CD14-positive monocyte (primary cell): ENCODE data around the gene TTC21A. TPM values are rescaled to one million over a fixed set of nuclear protein-coding genes. Genes with fewer than 3 reads are reported as not detected.

ENCODE experiments used
- DNase-seq, 3 donors: peaks; one replicate each; pipeline ENCODE4 v3.0.0-alpha.2; 2011 to 2022
- H2AFZ ChIP-seq: 2 replicates; pipeline ENCODE4 v1.6.0; 2012; ENCODE audit warnings: mild to moderate bottlenecking, low read depth, low read length, inconsistent platforms; ENCODE audit not compliant: insufficient read depth, poor library complexity, severe bottlenecking
- H3K27ac ChIP-seq, 2 donors: 1 replicate in 1 of 2; 2 replicates in 1 of 2; pipeline ENCODE4 v1.5.1; 2012 to 2013; ENCODE audit warnings: low read length in 2 of 2, control low read depth in 1 of 2, inconsistent platforms in 1 of 2, low read depth in 1 of 2, mild to moderate bottlenecking in 1 of 2
- H3K27me3 ChIP-seq, 2 donors: one replicate each; pipeline versions ENCODE4 v1.6.0 to v1.6.1; 2011 to 2013; ENCODE audit warnings: low read length in 2 of 2; ENCODE audit not compliant: control insufficient read depth in 2 of 2, insufficient read depth in 2 of 2
- H3K36me3 ChIP-seq, 2 donors: replicated peaks in 1 of 2; 1 replicate in 1 of 2; 2 replicates in 1 of 2; pipeline versions ENCODE4 v1.5.1 to v1.6.1; 2012 to 2013; ENCODE audit warnings: low read length in 2 of 2, control low read depth in 1 of 2, inconsistent platforms in 1 of 2, mild to moderate bottlenecking in 1 of 2; ENCODE audit not compliant: insufficient read depth in 2 of 2, control insufficient read depth in 1 of 2
- H3K4me1 ChIP-seq, 2 donors: 1 replicate in 1 of 2; 2 replicates in 1 of 2; pipeline versions ENCODE4 v1.5.1 to v1.6.1; 2012 to 2013; ENCODE audit warnings: low read length in 2 of 2, control low read depth in 1 of 2, inconsistent platforms in 1 of 2, mild to moderate bottlenecking in 1 of 2, moderate library complexity in 1 of 2; ENCODE audit not compliant: insufficient read depth in 2 of 2, control insufficient read depth in 1 of 2
- H3K4me2 ChIP-seq: replicated peaks from 2 replicates; pipeline ENCODE3; 2012; ENCODE audit warnings: low read length, moderate library complexity, mild to moderate bottlenecking; ENCODE audit not compliant: poor library complexity, severe bottlenecking; ENCODE audit errors: extremely low read depth
- H3K4me3 ChIP-seq, 3 experiments: fragments of 200-600 bp in 1 of 3; sonication (generic) in 1 of 3; replicated peaks in 1 of 3; 1 replicate in 2 of 3; 2 replicates in 1 of 3; pipeline ENCODE4 v1.5.1; 2011 to 2013; ENCODE audit warnings: low read length in 3 of 3, mild to moderate bottlenecking in 3 of 3, control low read depth in 2 of 3, low read depth in 2 of 3, inconsistent platforms in 1 of 3, moderate library complexity in 1 of 3
- H3K79me2 ChIP-seq: 2 replicates; pipeline ENCODE4 v1.6.0; 2012; ENCODE audit warnings: mild to moderate bottlenecking, control low read depth, inconsistent platforms, low read length, moderate library complexity; ENCODE audit not compliant: insufficient read depth
- H3K9ac ChIP-seq: 2 replicates; pipeline ENCODE4 v1.6.0; 2017; ENCODE audit warnings: low read length, mild to moderate bottlenecking; ENCODE audit not compliant: insufficient read depth, poor library complexity, severe bottlenecking
- H3K9me3 ChIP-seq, 2 donors: replicated peaks in 1 of 2; 1 replicate in 1 of 2; 2 replicates in 1 of 2; pipeline versions ENCODE4 v1.5.1 to v1.6.1; 2012 to 2013; ENCODE audit warnings: low read length in 2 of 2, control low read depth in 1 of 2; ENCODE audit not compliant: control insufficient read depth in 1 of 2, insufficient read depth in 1 of 2
- H4K20me1 ChIP-seq: 2 replicates; pipeline ENCODE4 v1.6.0; 2012; ENCODE audit warnings: mild to moderate bottlenecking, low read length, control low read depth, moderate library complexity; ENCODE audit not compliant: insufficient read depth
- H3K27ac Mint-ChIP-seq, 7 donors: one replicate each; pipeline ENCODE4 v1.8.0; 2020; ENCODE audit warnings: mild to moderate bottlenecking in 7 of 7, mixed read lengths in 7 of 7, moderate library complexity in 6 of 7, inconsistent platforms in 2 of 7
- H3K27me3 Mint-ChIP-seq, 3 donors: one replicate each; pipeline ENCODE4 v1.8.0; 2021 to 2022; ENCODE audit warnings: low read depth in 3 of 3, mild to moderate bottlenecking in 3 of 3, mixed read lengths in 3 of 3, moderate library complexity in 3 of 3, inconsistent platforms in 1 of 3
- H3K36me3 Mint-ChIP-seq, 2 donors: one replicate each; pipeline ENCODE4 v1.8.0; 2020; ENCODE audit warnings: mixed read lengths in 2 of 2, inconsistent platforms in 1 of 2, mild to moderate bottlenecking in 1 of 2
- H3K4me1 Mint-ChIP-seq: one replicate; pipeline ENCODE4 v1.8.0; 2020; ENCODE audit warnings: mild to moderate bottlenecking, mixed read lengths
- H3K4me3 Mint-ChIP-seq, 2 donors: one replicate each; pipeline ENCODE4 v1.8.0; 2020; ENCODE audit warnings: mild to moderate bottlenecking in 2 of 2, mixed read lengths in 2 of 2, moderate library complexity in 1 of 2
- H3K9me3 Mint-ChIP-seq, 7 donors: one replicate each; pipeline ENCODE4 v1.8.0; 2020 to 2022; ENCODE audit warnings: mixed read lengths in 7 of 7, mild to moderate bottlenecking in 6 of 7, moderate library complexity in 6 of 7, inconsistent platforms in 2 of 7
- whole genome bisulfite sequencing: methylation state at CpG from one replicate; pipeline ENCODE4 v1.1.5; 2013; ENCODE audit warnings: missing lambda C conversion rate; ENCODE audit not compliant: insufficient coverage; 5-methylcytosine and 5-hydroxymethylcytosine counted together
- intact Hi-C, 2 donors: fragments of 100-400 bp; cut with micrococcal nuclease; formaldehyde crosslinking; loops; one replicate each; pipeline versions ENCODE4 v1.15.0 to v1.15.1; 2023
- polyA plus RNA-seq, 3 donors: library from polyadenylated mRNA; depleted of rRNA in 1 of 3; unstranded in 2 of 3; stranded (reverse) in 1 of 3; fragments of 300-500 nt in 2 of 3; fragments of >200 nt in 1 of 3; fragmentation: Illumina TruSeq in 2 of 3; gene quantifications; 1 replicate in 2 of 3; 2 replicates in 1 of 3; pipeline ENCODE4 v1.2.3, GENCODE V29; 2012 to 2021
- TF ChIP-seq, protein P1 (sequence below): fragments of 200-600 bp; IDR thresholded peaks from one replicate; pipeline ENCODE4 v1.8.0; 2022; ENCODE audit warnings: antibody characterized with exemption, mild to moderate bottlenecking

Gene TTC21A
- polyA plus RNA-seq, 3 donors = 0.67 to 12.9 (median 2.2) TPM

DNA sequence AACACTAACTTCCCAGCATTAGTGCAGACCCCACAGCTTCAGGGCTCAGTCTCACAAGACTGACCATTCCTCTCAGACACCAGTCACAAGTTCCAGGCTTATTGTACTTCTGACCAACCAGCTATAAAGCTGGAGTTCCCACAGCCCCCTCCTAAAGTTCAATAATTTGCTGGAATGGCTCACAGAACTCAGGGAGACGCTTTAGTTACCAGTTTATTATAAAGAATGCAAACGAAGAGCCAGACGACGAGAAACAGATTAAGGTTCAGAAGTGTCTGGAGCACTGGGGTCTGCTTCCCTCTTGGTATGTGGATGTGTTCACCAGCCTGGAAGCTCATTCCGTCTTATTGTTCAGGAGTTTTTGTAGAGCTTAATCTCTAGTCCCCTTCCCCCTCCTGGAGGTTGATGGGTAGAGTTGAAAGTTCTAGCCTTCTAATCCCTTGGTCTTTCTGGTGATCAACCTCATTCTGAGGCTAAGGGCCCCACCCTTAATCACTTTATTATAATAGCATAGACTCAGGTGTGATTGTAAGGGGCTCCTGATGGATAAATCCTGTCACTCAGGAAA lies 50.8 kb downstream of the TTC21A start:
- Histone ChIP-seq H3K4me1 (peaks cover 4 to 6% of the 10 kb centered on the region in 2 donors), H3K4me2 (no peak overlapping the region), H3K27ac (no peak overlapping the region), H3K27me3 (no peaks in the 10 kb centered on the region), H3K79me2 (no peaks in the 10 kb centered on the region), H3K9ac (no peak overlapping the region), H4K20me1 (peaks cover under 1% of the 10 kb centered on the region), H3K4me3 (no peak overlapping the region), H3K9me3 (no peaks in the 10 kb centered on the region), H3K36me3 (no peaks in the 10 kb centered on the region), H2AFZ (no peak overlapping the region)
- no peaks in the 10 kb centered on the region for H3K36me3 Mint-ChIP-seq
- TF ChIP-seq, protein P1, sequence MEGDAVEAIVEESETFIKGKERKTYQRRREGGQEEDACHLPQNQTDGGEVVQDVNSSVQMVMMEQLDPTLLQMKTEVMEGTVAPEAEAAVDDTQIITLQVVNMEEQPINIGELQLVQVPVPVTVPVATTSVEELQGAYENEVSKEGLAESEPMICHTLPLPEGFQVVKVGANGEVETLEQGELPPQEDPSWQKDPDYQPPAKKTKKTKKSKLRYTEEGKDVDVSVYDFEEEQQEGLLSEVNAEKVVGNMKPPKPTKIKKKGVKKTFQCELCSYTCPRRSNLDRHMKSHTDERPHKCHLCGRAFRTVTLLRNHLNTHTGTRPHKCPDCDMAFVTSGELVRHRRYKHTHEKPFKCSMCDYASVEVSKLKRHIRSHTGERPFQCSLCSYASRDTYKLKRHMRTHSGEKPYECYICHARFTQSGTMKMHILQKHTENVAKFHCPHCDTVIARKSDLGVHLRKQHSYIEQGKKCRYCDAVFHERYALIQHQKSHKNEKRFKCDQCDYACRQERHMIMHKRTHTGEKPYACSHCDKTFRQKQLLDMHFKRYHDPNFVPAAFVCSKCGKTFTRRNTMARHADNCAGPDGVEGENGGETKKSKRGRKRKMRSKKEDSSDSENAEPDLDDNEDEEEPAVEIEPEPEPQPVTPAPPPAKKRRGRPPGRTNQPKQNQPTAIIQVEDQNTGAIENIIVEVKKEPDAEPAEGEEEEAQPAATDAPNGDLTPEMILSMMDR = no peak
- no peak overlapping the region for H3K4me3 Mint-ChIP-seq
- intact Hi-C loops = no loop called here
- H3K9me3 Mint-ChIP-seq = peaks cover 0 to 2% (median 0%) of the 10 kb centered on the region in 7 donors
- peaks cover 0 to 10% (median 2%) of the 10 kb centered on the region in 3 donors for H3K27me3 Mint-ChIP-seq
- peaks cover 14% of the 10 kb centered on the region for H3K4me1 Mint-ChIP-seq
- H3K27ac Mint-ChIP-seq = no peak overlapping the region
- no peak for DNase-seq
- 94% methylated on average over 4 of the region's 5 CpGs for WGBS

DNA sequence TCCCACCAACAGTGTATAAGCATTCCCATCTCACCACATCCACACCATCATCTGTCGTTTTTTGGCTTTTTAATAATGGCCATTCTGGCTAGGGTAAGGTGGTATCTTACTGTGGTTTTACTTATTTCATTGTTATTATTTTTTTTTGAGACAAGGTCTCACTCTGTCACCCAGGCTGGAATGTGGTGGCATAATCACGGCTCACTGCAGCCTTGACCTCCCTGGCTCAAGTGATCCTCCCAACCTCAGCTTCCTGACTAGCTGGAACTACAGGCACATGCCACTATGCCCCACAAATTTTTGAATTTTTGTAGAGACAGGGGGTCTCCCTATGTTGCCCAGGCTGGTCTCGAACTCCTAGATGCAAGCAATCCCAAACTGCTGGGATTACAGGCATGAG lies 56.9 kb downstream of the TTC21A start:
- TF ChIP-seq, protein P1 = no peak
- Histone ChIP-seq H4K20me1 (no peaks in the 10 kb centered on the region), H3K4me1 (peaks cover 29 to 38% of the 10 kb centered on the region in 2 donors), H3K27me3 (no peaks in the 10 kb centered on the region), H2AFZ (no peak overlapping the region), H3K4me3 (no peak overlapping the region), H3K79me2 (no peaks in the 10 kb centered on the region), H3K9ac (no peak overlapping the region), H3K27ac (no peak overlapping the region), H3K4me2 (no peak overlapping the region), H3K9me3 (no peaks in the 10 kb centered on the region), H3K36me3 (no peaks in the 10 kb centered on the region)
- DNase-seq = no peak
- intact Hi-C loops = no loop called here
- no peak overlapping the region for H3K4me3 Mint-ChIP-seq
- 80% methylated on average over 1 of the region's 3 CpGs for WGBS
- H3K27me3 Mint-ChIP-seq = no peaks in the 10 kb centered on the region
- H3K4me1 Mint-ChIP-seq = peaks cover 39% of the 10 kb centered on the region
- no peaks in the 10 kb centered on the region for H3K36me3 Mint-ChIP-seq
- H3K9me3 Mint-ChIP-seq = peaks cover 0 to 1% (median 0%) of the 10 kb centered on the region in 7 donors
- no peak overlapping the region for H3K27ac Mint-ChIP-seq
